HTR-8/SVneo (cell line): ENCODE measurements around the gene VMP1.

Experiments used
- DNase-seq: peaks from one replicate; pipeline ENCODE4 v3.0.0; 2011; ENCODE audit warnings: low spot score, mixed read lengths; ENCODE audit not compliant: insufficient read length
- FAIRE-seq: peaks from 2 replicates; lab custom pipeline; 2011; peaks lifted over from hg19 to GRCh38; lab: Jason Lieb, UNC

The VMP1 gene

GRCh38 chr17:59888145-59888750 lies 180.8 kb downstream of the VMP1 start:
- no peak for DNase-seq
- FAIRE-seq, result no peak

GRCh38 chr17:59890720-59891119 lies 183.3 kb downstream of the VMP1 start:
- DNase-seq, result no peak
- no peak for FAIRE-seq
